HG03469 (cell line): ENCODE results near the gene MYCBPAP.

ENCODE experiments used
- ATAC-seq: cut with Tn5 transposase; IDR thresholded peaks from one replicate; pipeline ENCODE4 v1.9.1; 2021; ENCODE audit warnings: mild to moderate bottlenecking, moderate library complexity, moderate number of reproducible peaks; ENCODE audit not compliant: unreplicated experiment

The MYCBPAP gene

DNA sequence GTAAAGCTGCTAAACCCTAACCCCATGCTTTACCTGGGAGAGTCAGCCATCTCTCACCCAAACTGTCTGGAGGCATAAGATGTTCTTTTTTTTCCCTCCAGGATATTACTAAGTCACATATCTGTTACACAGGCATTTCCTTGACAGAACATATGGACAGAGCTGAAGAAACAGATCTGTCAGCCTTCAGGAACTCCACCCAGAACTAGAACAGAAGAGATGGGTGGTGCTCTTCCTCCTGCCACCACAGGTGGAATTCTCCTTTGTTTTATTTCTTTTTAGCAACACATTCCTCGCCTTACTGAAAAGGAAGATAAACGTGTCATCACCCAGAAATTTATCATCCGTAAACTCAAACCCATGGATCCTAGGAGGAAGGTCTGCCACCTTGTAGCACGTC, 8.8 kb downstream of the MYCBPAP start:
- no peak for ATAC-seq

DNA sequence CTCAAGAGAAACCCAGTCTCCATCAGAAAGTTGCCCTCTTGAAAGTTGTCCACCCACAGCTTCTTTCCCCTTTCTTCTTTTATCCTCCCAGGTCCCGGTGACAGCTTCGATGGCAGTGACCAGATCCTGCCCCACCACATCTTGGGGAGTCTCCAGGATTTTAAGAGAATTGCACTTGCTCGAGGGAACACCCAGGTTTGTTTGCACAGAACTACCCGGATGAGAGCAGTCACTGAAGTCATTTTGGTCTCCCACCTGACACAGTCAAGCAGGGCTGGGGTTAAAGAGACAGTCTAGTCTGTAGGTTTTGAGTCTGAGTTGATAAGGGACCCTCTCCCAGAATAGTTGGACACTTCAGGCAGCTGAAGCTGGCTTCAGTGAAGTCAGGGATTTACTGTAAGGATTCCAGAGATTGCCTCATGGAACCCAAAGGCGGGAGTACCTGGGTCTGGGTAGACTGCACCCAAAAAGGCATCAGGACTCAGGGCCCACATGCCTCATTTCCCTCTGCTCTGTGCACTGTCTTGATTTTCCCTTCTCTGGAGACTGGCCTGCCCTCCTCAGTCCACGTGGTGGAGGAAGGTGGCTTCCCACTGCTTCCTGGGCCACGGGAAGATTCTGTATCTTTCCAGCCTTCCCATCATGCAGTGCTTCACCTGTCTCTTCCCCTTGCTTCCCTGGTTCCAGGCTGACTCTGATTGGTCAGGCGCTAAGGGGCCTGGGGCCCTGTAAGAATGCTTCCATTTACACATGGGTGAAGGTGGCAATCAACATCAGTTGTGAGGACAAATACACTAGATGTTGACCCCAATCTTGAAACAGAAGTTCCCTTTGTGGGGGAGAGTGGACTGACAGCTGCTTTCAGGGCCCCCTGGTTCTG, 9.5 kb downstream of the MYCBPAP start:
- ATAC-seq: no peak

DNA sequence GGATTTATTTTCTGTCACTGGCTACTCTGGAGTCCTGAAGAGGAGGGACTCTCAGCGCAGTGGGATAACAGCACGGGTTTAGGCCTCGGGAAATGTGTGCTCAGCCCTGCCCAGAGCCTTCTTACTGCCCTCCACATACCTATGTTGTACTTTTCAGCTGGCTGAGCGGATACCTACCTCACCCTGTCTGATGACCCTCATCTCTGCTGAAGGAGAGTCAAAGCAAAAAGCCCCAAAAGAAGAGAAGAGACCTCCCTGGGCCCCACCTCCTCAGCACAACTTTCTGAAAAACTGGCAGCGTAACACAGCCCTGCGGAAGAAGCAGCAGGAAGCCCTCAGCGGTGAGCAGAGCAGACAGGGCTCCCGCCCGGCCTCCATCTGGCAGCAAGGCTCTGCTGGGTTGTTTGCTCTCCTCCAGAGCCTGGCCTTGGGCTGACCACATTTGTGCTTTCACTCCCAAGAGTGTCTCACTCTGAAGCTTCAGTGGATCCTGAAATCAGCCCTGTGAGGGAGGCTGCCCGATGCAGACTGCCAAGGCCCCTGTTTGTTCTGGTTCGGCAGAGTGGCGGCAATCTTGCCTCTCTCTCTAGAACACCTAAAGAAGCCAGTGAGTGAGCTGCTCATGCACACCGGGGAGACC, 10.3 kb downstream of the MYCBPAP start:
- no peak for ATAC-seq

DNA sequence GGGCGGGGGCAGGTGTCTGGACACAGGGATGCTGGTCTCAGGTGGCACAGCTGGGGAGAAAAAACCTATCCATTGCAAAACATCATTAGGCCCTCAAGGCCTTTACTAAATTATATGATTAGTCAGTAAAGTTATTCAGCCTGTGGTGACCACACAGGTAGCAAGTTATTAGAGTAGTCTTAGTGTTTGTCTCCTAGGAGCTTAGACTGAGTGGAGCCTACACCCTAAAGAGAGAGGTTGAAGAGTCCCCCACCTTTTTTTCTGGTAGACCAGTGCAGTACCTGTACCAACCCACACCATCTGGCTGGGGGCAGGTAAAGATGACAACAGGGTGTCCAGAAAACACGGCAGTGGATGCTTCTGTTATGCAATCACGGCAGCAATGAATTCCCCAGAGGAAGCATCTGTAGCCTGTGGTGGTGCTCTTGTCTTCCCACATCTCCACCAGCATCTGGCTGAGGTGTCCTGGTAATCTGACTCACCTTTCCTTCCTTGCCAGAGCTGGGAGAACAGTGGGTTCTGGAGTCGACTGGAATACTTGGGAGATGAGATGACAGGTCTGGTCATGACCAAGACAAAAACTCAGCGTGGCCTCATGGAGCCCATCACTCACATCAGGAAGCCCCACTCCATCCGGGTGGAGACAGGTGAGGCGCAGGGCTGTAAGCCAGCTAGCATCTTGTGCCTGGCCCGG, 11.0 kb downstream of the MYCBPAP start:
- ATAC-seq: no peak

DNA sequence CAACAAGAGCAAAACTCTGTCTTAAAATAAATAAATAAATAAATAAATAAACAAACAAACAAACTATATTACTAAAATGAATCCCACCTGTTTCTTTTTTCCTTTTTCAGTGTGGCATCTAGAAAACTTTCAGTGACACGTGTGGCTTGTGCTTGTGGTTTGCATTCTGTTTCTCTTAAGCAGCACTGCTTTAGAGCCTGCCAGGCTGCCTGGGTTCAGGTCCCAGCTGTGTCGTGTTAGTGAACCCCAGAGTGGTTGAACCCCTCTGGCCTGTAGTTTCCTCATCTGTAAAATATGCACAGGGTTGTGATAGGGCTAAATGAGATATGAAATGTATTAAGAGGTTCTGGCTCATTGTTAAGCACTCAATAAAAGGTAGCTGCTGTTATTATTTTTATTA, 12.2 kb downstream of the MYCBPAP start:
- no peak for ATAC-seq

DNA sequence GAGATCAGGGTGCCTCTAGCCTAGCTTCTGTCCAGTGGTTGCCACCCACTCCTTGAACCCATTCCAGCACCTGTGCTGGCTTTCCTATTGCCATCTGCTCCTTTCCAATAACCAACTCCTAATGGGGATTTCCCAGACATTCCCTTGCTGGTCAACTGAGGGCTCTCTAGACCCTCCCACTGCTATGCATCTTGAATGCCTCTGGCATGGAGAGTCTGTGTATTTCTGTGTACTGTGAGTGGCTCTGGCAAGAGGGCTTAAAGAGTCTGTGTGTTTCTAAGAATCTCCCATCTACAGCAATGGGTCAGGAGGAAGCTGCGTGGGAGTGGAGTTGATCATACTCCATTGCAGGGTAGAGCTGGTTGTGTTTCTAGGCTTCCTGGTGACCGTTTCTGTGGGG, 13.3 kb downstream of the MYCBPAP start:
- ATAC-seq: no peak

DNA sequence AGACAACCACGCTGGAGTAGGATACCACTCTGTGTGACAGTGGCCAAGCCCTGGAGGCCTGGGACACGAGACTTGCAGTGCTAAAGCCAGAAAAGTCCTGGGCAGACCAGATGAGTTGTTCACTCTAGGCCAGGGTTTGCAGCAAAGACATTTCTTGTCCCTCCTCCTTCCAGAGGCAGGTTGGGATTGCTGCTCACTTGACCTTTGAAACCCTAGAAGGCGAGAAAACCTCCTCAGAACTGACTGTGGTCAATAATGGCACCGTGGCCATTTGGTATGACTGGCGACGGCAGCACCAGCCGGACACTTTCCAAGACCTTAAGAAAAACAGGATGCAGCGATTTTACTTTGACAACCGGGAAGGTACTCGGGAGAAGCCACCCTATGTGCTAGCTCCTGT, 14.5 kb downstream of the MYCBPAP start:
- ATAC-seq: no peak

DNA sequence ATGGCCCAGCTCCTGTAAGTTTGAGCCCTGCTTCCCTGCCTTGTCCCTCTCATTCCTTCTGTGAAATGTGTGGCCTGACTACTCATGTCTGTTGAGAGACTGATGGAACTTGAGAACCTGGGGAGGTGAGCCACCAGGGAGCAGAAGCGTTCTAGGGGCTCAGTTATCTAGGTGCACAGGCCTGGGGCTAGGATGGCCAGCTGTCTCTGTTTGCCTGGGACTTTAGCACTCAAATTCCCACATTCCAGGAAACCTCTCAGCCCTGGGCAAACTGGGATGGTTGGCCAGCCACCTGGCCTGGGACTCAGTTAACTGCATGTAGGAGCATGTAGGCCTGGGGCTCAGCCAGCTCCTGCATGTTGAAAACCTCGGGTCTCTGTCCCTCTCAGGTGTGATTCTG, 15.0 kb downstream of the MYCBPAP start:
- ATAC-seq: no peak

DNA sequence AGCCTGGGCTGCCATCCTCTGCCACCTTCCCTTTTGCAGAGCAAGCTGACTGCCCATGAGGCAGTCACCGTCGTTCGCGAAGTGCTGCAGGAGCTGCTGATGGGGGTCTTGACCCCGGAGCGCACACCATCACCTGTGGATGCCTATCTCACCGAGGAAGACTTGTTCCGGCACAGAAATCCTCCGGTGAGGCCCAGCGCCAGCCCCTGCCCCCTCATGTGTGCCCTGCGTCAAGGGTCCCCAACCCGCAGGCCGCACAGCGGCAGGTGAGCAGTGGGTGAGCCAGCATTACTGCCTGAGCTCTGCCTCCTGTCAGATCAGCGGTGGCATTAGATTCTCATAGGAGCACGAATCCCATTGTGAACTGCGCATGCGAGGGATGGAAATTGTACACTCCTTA, 16.6 kb downstream of the MYCBPAP start:
- ATAC-seq: no peak

DNA sequence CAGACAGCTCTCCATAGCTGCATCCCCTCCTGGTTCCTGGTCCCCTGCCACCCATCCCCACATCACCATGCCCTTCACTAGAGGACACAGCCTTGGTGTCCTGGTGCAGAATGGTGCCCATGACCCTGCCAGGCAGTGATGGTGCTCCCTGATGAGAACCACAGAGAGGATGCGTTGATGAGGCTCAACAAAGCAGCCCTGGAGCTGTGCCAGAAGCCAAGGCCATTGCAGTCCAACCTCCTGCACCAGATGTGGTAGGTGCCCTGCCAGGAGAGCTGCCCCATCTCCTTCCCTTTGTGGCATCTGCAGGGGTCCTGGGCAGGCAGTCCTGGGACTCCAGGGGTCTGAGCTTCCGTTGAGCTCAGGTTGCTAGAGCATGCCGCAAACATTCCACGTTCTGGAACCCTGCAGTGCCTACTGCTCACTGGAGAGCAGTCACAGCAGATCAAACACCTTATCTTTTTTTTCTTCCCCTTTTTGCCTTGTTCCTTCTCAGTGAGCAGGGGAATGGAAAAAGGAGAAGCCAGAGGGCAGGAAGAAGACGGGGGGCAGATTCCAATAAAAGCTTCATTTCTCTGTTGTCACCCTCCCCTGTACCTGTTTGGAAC, 19.0 kb downstream of the MYCBPAP start:
- no peak for ATAC-seq

DNA sequence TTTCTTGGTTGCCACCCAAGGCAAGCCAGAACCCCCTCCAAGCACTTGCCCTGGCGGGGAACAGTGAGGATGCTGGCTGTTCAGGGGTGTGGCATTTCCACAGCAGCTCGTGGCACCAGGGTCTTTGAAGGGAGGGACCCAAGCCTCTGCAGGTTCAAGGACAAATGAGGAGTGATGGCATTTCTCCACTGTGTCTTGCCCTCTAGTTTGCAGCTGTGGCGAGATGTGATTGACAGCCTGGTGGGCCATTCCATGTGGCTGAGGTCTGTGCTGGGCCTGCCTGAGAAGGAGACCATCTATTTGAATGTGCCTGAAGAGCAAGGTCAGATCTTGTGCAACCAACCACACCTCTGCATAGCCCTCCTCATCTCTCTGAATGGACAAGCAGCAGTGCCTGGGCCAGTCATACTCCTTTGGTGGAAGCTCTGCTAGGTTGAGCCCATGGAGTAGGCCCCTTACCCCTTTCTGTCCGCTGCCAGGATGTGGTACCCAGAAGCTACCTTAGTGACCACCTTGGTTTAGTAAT, 19.8 kb downstream of the MYCBPAP start:
- ATAC-seq: no peak

DNA sequence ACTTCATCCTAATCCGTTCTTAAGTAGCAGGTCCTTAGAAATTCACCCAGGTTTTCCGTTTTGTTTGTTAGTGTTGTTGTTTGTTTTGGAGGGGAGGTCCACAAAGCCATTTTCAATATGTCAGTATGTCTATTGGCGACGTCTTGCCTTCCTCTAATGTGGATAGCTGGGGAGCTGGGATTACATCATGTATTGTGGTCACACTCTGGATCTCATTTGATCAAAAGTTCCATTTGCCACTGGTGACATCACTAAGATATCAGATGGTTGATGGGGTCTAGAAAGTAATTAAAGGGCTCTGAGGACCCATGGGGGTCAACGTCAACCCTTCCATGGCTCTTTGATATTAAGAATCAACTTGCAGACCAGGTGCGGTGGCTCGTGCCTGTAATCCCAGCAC, 21.6 kb downstream of the MYCBPAP start:
- ATAC-seq: no peak

DNA sequence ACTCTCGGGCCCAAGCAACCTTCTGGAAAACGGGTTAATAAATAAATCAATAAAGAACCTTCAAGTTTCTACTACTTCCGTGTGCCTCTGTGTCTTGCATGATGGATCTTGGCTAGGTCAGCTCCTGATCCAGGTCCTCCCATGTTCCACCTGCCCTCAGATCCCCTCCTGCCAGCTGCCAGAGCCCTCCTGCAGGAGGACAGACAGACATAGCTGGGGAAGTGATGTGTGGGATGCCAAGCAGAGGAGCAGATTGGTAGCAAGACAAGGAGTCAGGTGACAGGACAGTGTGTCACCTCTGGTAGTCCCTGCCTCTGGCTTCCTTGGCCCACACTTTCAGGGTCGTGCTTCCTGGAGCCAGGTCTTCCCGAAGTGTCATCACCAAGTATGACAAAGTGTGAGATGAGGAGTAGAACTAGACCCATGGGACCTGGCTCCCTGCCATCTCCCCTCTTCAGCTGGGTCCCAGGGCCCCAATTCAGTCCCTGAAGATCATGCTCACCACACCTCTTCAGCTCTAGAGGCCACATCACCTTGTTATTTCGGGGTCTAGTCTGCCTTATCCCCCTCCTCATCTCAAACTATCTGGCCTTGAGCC, 23.3 kb downstream of the MYCBPAP start:
- no peak for ATAC-seq

DNA sequence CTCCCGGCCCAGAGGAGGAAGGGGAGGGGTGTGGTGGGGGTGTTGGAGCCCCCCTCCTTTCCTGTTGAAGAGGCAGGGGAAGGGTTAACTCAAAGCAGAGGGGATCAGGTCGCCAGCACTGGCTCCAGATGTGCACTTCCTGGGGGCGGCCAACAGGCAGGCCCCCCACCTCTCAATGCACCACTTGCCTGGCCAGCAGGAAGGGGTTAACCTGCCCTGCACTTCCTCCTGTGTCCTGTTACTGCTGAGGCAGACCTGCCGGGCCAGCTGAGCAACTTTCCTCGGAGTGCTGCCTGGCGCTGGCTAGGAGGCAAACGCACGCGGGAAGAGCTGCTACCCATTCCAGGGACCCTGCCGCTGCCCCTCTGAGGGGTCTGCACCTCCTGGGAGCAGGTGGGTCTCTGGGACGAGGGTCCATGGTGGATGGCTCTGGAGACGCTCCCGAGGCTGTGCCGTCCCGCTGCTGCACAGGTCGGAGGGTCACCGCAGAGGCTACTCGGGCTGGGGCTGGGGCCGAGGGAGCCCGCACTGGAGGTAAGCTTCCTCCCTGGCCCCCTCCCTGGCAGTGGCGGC, 24.3 kb downstream of the MYCBPAP start, which contains the start of gene EPN3:
EPN3 (plus strand) TSS at position 284 of the 573 bp plus-strand sequence. CDS start 3,822 bp downstream, outside the sequence.
- ATAC-seq: no peak

DNA sequence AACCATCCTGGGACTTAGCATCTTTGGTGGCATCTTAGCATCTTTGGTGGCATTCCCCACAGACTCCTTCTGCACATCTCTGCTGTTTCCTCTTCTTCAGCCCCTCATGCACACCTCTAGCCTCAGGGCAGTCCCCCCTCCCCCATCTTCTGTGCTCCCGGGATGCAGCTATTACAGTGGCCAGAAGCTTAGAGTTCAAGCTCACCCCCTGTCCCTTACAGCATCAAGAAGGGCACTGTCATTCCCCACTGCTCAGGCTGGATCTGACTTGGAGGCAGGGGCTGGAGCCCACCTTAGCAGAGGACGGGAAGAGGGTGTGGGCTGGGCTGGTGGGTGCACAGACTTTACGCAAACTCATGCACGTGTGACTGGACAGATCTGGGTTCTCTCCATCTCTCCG, 24.9 kb downstream of the MYCBPAP start:
- ATAC-seq: no peak

DNA sequence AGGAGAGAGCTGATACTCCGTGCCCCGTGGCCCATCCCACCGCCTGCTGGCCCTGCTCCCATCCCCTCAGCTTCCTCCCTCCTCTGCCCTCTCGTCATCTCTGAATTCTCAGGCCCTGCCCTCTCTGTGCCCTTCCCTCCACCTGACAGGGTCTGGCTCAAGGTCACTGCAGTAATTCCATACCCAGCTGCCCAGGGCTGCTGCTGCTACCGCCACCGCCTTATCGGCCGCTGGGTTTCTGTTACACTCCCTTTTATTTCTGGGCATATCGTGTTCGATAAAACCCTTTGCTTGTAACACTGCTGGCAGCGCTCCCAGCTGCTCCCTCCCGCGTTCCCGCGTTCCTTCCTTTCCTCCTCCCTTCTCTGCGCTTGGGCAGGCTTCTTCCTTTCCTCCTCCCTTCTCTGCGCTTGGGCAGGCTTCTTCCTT, 25.5 kb downstream of the MYCBPAP start:
- no peak for ATAC-seq

DNA sequence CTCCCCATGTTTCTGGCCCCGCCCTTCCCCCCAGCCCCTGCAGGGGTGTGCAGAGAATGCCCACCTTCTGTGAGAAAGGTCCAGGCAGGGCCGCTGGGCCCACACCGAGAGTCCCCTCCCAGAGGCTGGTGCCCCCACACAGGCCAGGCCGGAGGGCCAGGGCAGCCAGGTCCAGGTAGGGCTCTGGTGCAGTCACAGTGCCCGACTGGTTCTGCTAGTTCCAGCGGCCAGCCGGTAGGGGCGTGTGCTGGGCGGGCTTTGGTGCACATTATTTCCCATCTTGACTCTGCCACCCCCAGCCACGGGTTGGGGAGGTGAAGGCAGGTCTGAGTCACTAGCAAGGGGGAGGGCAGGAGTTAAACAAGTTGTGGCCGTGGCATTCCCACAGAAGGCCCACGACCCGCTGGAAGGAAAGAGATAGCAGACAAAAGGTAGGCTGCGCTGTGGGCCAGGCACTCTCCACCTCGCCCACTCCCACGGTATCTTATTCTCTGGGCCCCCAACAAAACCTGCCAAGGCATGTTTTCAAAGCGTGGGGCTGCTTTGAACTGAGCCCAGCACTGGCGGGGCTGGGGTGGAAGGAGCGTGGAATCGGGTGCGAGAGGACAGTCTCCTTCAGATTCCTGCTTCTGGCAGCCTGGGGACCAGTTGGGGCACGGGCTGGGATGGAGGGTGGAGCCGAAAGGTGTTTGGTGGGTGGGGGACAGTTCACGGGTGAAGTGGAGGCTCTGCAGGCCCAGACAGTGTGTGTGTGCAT, 26.2 kb downstream of the MYCBPAP start:
- ATAC-seq: no peak

DNA sequence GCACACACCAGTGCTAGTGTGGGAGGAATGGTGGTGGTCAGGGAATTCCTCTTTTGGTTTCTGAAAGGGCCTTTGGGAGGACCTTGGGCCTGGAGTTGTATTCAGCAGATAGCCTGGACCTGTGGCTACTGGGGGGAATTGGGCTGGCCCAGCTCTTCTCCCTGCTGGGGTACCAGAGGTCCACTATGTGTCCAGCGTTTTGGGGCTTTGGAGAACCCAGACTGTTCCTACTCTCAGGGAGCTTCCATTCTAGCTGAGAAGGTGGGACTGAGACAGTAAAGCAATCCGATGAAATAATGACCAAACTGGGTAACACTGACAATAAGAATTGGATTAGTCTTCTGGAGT, 26.7 kb downstream of the MYCBPAP start:
- no peak for ATAC-seq

DNA sequence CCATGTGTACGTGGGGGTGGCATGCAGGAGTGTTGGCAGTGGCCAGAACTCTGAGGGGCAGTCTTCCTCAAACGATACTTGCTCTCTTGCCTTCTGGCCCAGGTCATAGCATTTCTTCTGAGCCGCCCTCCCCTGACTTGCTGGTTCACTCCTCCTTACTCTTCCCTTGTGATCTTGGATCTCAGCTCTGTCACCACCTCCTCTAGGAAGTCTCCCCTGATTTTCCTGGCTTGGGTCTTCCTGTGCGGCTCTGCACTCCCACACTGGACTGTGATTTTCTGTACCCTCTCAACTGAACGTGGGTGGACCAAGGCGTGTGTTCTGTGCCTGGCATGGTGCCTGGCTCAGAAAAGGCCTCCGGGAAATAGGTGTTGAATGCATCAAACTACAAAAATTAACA, 27.2 kb downstream of the MYCBPAP start:
- ATAC-seq: no peak
